ENCODE measurements around the gene SYAP1. TPM values are rescaled to one million over a fixed set of nuclear protein-coding genes. Genes with fewer than 3 reads are reported as not detected.
A peak's percentile ranks its signal among the peaks of the same experiment; 100 is the strongest.

SYAP1 gene
- total RNA-seq, 1 donor from 2014 or later, result 23.4 TPM

- peak; percentile 99 for DNase-seq (ENCODE audit: low read depth)
- Histone ChIP-seq H3K36me3 (ENCODE audit: control insufficient read depth, insufficient read depth, low read length) (no peaks in the 10 kb centered on the region), H3K27me3 (ENCODE audit: control insufficient read depth, insufficient read depth, low read length) (no peaks in the 10 kb centered on the region), H3K4me3 (ENCODE audit: low read depth, low read length) (peak within 1 kb of the TSS; percentile 96)
- no peak for TF ChIP-seq CTCF (IDR thresholded peaks at IDR 0.05; ENCODE audit: insufficient read depth, low read length, poor library complexity, severe bottlenecking)
Observed at GRCh38 chrX:16786139-16786790, 66.9 kb downstream of the SYAP1 start, which contains the start of gene TXLNG. Gene TXLNG (plus strand): TSS chrX:16786466. CDS start chrX:16786488, 22 bp downstream.

GRCh38 chrX:16786791-16787735 lies 67.7 kb downstream of the SYAP1 start:
- H3K36me3 ChIP-seq (ENCODE audit: control insufficient read depth, insufficient read depth, low read length), result no peaks in the 10 kb centered on the region
- H3K27me3 ChIP-seq (ENCODE audit: control insufficient read depth, insufficient read depth, low read length), result no peaks in the 10 kb centered on the region
- peak overlapping the region; percentile 96 for H3K4me3 ChIP-seq (ENCODE audit: low read depth, low read length)
- TF ChIP-seq CTCF (IDR thresholded peaks at IDR 0.05; ENCODE audit: insufficient read depth, low read length, poor library complexity, severe bottlenecking), result no peak
- no peak for DNase-seq (ENCODE audit: low read depth)

- no peak for DNase-seq (ENCODE audit: low read depth)
- Histone ChIP-seq H3K36me3 (ENCODE audit: control insufficient read depth, insufficient read depth, low read length) (no peaks in the 10 kb centered on the region), H3K4me3 (ENCODE audit: low read depth, low read length) (no peak overlapping the region), H3K27me3 (ENCODE audit: control insufficient read depth, insufficient read depth, low read length) (no peaks in the 10 kb centered on the region)
- no peak for TF ChIP-seq CTCF (IDR thresholded peaks at IDR 0.05; ENCODE audit: insufficient read depth, low read length, poor library complexity, severe bottlenecking)
Observed at GRCh38 chrX:16788477-16788876, 69.1 kb downstream of the SYAP1 start.

GRCh38 chrX:16796298-16796697 lies 76.9 kb downstream of the SYAP1 start:
- TF ChIP-seq CTCF (IDR thresholded peaks at IDR 0.05; ENCODE audit: insufficient read depth, low read length, poor library complexity, severe bottlenecking), result no peak
- Histone ChIP-seq H3K4me3 (ENCODE audit: low read depth, low read length) (no peak overlapping the region), H3K27me3 (ENCODE audit: control insufficient read depth, insufficient read depth, low read length) (no peaks in the 10 kb centered on the region), H3K36me3 (ENCODE audit: control insufficient read depth, insufficient read depth, low read length) (no peaks in the 10 kb centered on the region)
- DNase-seq (ENCODE audit: low read depth), result no peak

DNA sequence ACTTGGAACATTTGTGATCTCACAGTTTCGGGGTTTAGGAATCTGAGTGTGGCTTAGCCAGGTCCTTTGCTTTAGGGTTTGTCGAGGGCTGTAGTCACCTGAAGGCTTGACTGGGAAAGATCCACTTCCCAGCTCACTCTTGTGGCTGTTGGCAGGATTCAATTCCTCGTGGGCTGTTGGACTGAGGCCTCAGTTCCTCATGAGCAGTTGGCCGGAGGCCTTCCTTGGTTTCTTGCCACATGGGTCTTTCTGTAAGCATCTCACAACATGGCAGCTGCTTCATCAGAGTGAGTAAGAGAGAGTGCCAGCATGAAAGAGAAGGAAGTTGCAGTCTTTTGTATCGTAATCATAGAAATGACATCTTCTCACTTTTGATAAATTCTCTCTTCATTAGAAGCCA lies 77.9 kb downstream of the SYAP1 start:
- H3K4me3 ChIP-seq (ENCODE audit: low read depth, low read length), result no peak overlapping the region
- no peak for TF ChIP-seq CTCF (IDR thresholded peaks at IDR 0.05; ENCODE audit: insufficient read depth, low read length, poor library complexity, severe bottlenecking)
- no peaks in the 10 kb centered on the region for H3K36me3 ChIP-seq (ENCODE audit: control insufficient read depth, insufficient read depth, low read length)
- H3K27me3 ChIP-seq (ENCODE audit: control insufficient read depth, insufficient read depth, low read length), result no peaks in the 10 kb centered on the region
- DNase-seq (ENCODE audit: low read depth), result no peak
